ENCODE data around the gene FOXO6. TPM values are rescaled to one million over a fixed set of nuclear protein-coding genes. Genes with fewer than 3 reads are reported as not detected.

FOXO6 gene
- total and polyA plus RNA-seq, 9 of the 15 experiments (the other 6 are each of a cell fraction or from before 2014, with no cell fraction given): 0.04 to 0.31 (median 0.12) TPM; not detected in 5

GRCh38 chr1:41388510-41388909, 27.3 kb downstream of the FOXO6 start (continued):
- TF ChIP-seq RCOR1 (IDR thresholded peaks at IDR 0.05; ENCODE audit: borderline replicate concordance in 1 of 2, low read depth in 2 of 2, low read length in 2 of 2) (no peak), CBFA2T2 (conservative IDR thresholded peaks at IDR 0.05) (no peak)

GRCh38 chr1:41389009-41389408, 27.8 kb downstream of the FOXO6 start:
- H3K4me2 ChIP-seq (ENCODE audit: insufficient read depth, low read length): no peak overlapping the region
- H3K9me1 ChIP-seq (ENCODE audit: control insufficient read depth, insufficient read depth, low read length): peaks cover 5% of the 10 kb centered on the region
- no peaks in the 10 kb centered on the region for H3K79me2 ChIP-seq (ENCODE audit: control insufficient read depth, insufficient read depth, low read length)
- intact Hi-C loops (cut with micrococcal nuclease) (no loop called here), in situ Hi-C loops (cut with MboI) (no loop called here)
- no peak for TF ChIP-seq NFIC (IDR thresholded peaks at IDR 0.05)
- no peak for TF ChIP-seq ATF2 (CRISPR knock-in tag; IDR thresholded peaks at IDR 0.05)
- no peak for TF ChIP-seq ZNF133 (CRISPR knock-in tag; IDR thresholded peaks at IDR 0.05)
- no peak for TF ChIP-seq POLR2G (IDR thresholded peaks at IDR 0.05; ENCODE audit: low read depth, low read length)
- TF ChIP-seq GABPB1 (CRISPR knock-in tag; IDR thresholded peaks at IDR 0.05): no peak
- TF ChIP-seq ELK1 (CRISPR knock-in tag; IDR thresholded peaks at IDR 0.05): no peak
- TF ChIP-seq NFYB (IDR thresholded peaks at IDR 0.05; ENCODE audit: extremely low read depth, insufficient read length): no peak
- TF ChIP-seq TAF9B (IDR thresholded peaks at IDR 0.05; ENCODE audit: partially characterized antibody): no peak
- no peak for TF ChIP-seq HNRNPUL1 (IDR thresholded peaks at IDR 0.05; ENCODE audit: low read length)
- DNase-seq (ENCODE audit: extremely low read depth in 1 of 4, low spot score in 3 of 4) (no peak), ATAC-seq (no peak), FAIRE-seq (no peak)
- WGBS (ENCODE audit: insufficient coverage, low coverage, missing lambda C conversion rate): 0% methylated on average over 2 of the region's 2 CpGs
- H3K27ac ChIP-seq (ENCODE audit: extremely low read depth, low read depth, low read length): no peak overlapping the region
- H3K9ac ChIP-seq (ENCODE audit: insufficient read depth in 1 of 2, low read depth in 2 of 2, low read length in 2 of 2): no peak overlapping the region
- no TSS peak for BruUV-seq (replicated peaks)
- peaks cover 11% of the 10 kb centered on the region for H4K20me1 ChIP-seq (replicated peaks; ENCODE audit: control insufficient read depth, insufficient read depth, low read length)
- H3K4me1 ChIP-seq (replicated peaks in 1 of 2; ENCODE audit: control insufficient read depth in 2 of 2, insufficient read depth in 2 of 2, low read length in 2 of 2): peaks cover 0 to 3% of the 10 kb centered on the region in 2 experiments; a peak in 1 of 5 replicates
- ChIA-PET CTCF (ENCODE audit: low intra/inter-chr PET ratio) (no interaction called here), POLR2A (interaction anchor here (1.1 kb wide), 1 partner anchor 71 kb away, joined by 3 read pairs; no protein-coding TSS in a partner anchor)
- H3K4me3 ChIP-seq: no peak overlapping the region
- no peaks in the 10 kb centered on the region for H3K36me3 ChIP-seq (ENCODE audit: control insufficient read depth, insufficient read depth, low read length)
- H3K27me3 ChIP-seq (ENCODE audit: control insufficient read depth in 2 of 2, insufficient read depth in 2 of 2, low read length in 2 of 2): peaks cover 11 to 51% of the 10 kb centered on the region in 2 experiments
- no peak overlapping the region for H2AFZ ChIP-seq (ENCODE audit: low read depth, low read length)
- no peaks in the 10 kb centered on the region for H3K9me3 ChIP-seq (replicated peaks; ENCODE audit: control insufficient read depth, insufficient read depth, low read depth, low read length)

Measured in K562 (cell line).